ENCODE measurements around the gene KIAA1614.
A peak's percentile ranks its signal among the peaks of the same experiment; 100 is the strongest.

The KIAA1614 gene

DNA sequence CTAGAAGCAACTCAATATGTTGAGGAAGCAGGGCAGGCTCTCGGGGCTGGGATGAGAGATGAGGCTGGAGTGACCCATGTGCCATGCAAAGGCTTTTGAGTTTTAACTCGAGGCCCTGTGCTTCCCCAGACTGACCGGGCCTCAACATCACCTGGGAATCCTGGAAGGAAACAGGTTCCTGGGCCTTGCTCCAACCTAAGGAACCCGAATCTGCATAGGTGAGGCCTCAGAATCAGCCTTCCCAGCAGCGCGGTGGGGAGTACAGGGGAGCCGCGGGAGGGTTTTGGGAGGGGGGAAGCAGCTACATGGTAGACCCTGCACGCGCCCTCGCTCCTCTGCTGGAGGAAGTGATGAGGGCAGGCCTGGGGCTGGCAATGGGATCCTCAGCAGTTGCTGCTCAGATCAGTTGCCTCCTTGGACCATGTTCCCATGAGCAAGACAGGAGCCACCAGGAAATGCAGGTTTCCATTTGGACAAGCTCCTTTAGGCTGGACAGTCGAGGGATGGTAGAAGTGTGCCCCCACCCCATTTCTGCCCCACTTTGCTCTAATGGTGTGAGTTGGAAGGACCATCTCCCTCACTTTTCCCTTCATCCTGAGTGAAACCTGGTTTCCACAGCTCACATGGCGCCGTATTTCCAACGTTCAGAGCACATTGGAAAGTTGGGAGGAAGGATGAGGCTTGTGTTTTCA, 4.5 kb upstream of the KIAA1614 start:
- H3K9me3 ChIP-seq (ENCODE audit: control insufficient read depth in 2 of 2, low read length in 2 of 2), result no peaks in the 10 kb centered on the region
- no peak overlapping the region for H3K4me3 ChIP-seq (ENCODE audit: low read length in 2 of 2)
- H3K4me1 ChIP-seq (ENCODE audit: control insufficient read depth, insufficient read depth, low read length), result peaks cover 15% of the 10 kb centered on the region
- H3K27ac ChIP-seq (ENCODE audit: low read length), result no peak overlapping the region
- H3K27me3 ChIP-seq (ENCODE audit: control insufficient read depth in 1 of 2, insufficient read depth in 2 of 2, low read length in 2 of 2), result no peaks in the 10 kb centered on the region
- no peak overlapping the region for H3K9ac ChIP-seq (ENCODE audit: low read length in 2 of 2)
- no peaks in the 10 kb centered on the region for H3K36me3 ChIP-seq (ENCODE audit: control insufficient read depth in 2 of 2, insufficient read depth in 2 of 2, low read length in 2 of 2)

GRCh38 chr1:180909005-180909414, 3.7 kb upstream of the KIAA1614 start:
- Histone ChIP-seq H3K36me3 (ENCODE audit: control insufficient read depth in 2 of 2, insufficient read depth in 2 of 2, low read length in 2 of 2) (no peaks in the 10 kb centered on the region), H3K27me3 (ENCODE audit: control insufficient read depth in 1 of 2, insufficient read depth in 2 of 2, low read length in 2 of 2) (no peaks in the 10 kb centered on the region), H3K9me3 (ENCODE audit: control insufficient read depth in 2 of 2, low read length in 2 of 2) (no peaks in the 10 kb centered on the region), H3K4me3 (ENCODE audit: low read length in 2 of 2) (no peak overlapping the region), H3K4me1 (ENCODE audit: control insufficient read depth, insufficient read depth, low read length) (peaks cover 15% of the 10 kb centered on the region), H3K9ac (ENCODE audit: low read length in 2 of 2) (no peak overlapping the region), H3K27ac (ENCODE audit: low read length) (no peak overlapping the region)

DNA sequence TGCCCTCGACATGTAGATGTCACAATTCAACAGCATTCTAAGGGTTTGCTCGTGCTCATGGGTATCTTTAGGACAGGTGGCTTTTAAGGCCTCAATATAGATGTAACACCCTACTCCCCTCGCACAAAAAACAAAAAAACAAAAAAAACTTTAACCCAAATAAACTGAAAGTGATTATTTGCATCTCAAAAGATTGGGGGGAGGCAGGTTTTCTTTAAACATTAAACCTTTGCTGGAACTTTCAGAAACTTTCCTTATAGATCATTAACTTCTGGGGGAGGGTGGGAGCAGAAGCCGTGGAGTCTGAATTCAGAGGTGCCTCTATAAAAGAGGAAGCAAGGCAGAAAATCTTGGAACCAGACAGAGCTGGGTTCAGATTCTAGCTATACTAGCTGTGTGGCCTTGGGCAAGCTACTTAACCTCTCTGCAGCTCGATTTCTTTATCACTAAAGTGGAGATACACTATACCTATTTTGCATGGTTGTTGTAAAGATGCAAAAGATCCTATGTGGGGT, 3.2 kb upstream of the KIAA1614 start:
- Histone ChIP-seq H3K27me3 (ENCODE audit: control insufficient read depth in 1 of 2, insufficient read depth in 2 of 2, low read length in 2 of 2) (no peaks in the 10 kb centered on the region), H3K4me3 (ENCODE audit: low read length in 2 of 2) (no peak overlapping the region), H3K27ac (ENCODE audit: low read length) (no peak overlapping the region), H3K9me3 (ENCODE audit: control insufficient read depth in 2 of 2, low read length in 2 of 2) (no peaks in the 10 kb centered on the region), H3K36me3 (ENCODE audit: control insufficient read depth in 2 of 2, insufficient read depth in 2 of 2, low read length in 2 of 2) (no peaks in the 10 kb centered on the region), H3K9ac (ENCODE audit: low read length in 2 of 2) (no peak overlapping the region), H3K4me1 (ENCODE audit: control insufficient read depth, insufficient read depth, low read length) (peaks cover 15% of the 10 kb centered on the region)

DNA sequence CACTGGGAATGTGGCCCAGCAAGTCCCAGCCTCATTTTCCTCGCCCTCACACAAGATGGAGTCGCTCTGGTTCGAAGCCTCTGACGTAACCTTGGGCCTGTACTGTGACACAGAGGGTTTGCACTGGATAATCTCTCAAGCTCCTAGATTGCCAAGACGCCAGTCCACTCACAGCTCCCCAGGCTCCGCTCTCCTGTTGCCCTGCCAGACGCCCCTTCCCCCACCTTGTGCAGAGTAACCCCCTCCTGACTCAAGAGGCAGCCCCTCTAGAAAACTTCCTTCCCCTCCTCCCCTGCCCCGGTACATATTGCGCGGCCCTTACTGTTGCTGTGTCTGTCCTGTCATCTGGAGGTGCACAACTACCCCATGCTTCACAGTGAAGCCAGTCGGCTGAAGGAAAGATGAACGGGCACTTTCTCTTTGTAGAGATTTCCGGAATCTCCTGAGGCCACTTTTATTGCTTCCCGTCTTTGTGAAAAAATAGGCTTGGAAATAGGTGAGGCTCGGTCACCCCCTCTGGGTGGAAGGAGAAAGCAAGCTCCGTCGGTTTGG, 981 bp upstream of the KIAA1614 start:
- Histone ChIP-seq H3K27me3 (ENCODE audit: control insufficient read depth in 1 of 2, insufficient read depth in 2 of 2, low read length in 2 of 2) (no peaks in the 10 kb centered on the region), H3K27ac (ENCODE audit: low read length) (peak overlapping the region; percentile 84), H3K4me3 (ENCODE audit: low read length in 2 of 2) (peak overlapping the region; percentile 69 to 79), H3K9ac (ENCODE audit: low read length in 2 of 2) (peak overlapping the region; percentile 84), H3K36me3 (ENCODE audit: control insufficient read depth in 2 of 2, insufficient read depth in 2 of 2, low read length in 2 of 2) (peaks cover 0 to 2% of the 10 kb centered on the region in 2 donors), H3K9me3 (ENCODE audit: control insufficient read depth in 2 of 2, low read length in 2 of 2) (no peaks in the 10 kb centered on the region), H3K4me1 (ENCODE audit: control insufficient read depth, insufficient read depth, low read length) (peaks cover 19% of the 10 kb centered on the region)

DNA sequence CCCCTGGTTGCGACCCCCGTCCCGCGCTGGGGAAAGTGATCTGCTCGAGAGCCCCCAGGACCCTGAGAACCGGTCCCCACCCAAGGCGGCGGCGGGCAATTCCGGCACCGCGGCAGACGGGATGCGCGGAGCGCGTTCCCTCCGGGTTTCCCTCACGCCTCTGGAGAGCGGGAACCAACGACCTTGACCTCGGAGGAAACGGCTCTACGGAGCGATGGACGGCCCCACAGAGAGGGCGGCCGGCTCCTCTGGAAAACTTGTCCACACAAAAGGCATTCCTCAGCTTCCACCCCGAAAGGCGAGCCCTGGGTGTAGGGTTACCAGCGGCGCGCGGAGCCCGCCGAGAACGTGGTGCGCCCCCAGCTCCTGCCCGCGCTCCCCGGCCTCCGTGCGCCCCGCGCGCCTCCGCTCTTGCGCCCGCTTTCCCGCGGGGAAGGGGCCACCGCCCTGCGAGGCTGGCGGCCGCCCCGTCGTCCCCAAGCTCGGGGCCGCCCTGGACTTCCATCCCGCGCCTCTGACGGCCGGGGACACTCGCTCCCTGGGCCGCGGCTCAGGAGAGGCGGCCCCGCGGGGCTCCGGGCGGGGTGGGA, 391 bp upstream of the KIAA1614 start:
- no peaks in the 10 kb centered on the region for H3K27me3 ChIP-seq (ENCODE audit: control insufficient read depth in 1 of 2, insufficient read depth in 2 of 2, low read length in 2 of 2)
- peaks cover 3 to 7% of the 10 kb centered on the region in 2 donors for H3K36me3 ChIP-seq (ENCODE audit: control insufficient read depth in 2 of 2, insufficient read depth in 2 of 2, low read length in 2 of 2)
- peak overlapping the region; percentile 84 for H3K27ac ChIP-seq (ENCODE audit: low read length)
- H3K4me3 ChIP-seq (ENCODE audit: low read length in 2 of 2), result peak overlapping the region; percentile 69 to 79
- no peaks in the 10 kb centered on the region for H3K9me3 ChIP-seq (ENCODE audit: control insufficient read depth in 2 of 2, low read length in 2 of 2)
- peaks cover 19% of the 10 kb centered on the region for H3K4me1 ChIP-seq (ENCODE audit: control insufficient read depth, insufficient read depth, low read length)
- peak overlapping the region; percentile 84 for H3K9ac ChIP-seq (ENCODE audit: low read length in 2 of 2)

DNA sequence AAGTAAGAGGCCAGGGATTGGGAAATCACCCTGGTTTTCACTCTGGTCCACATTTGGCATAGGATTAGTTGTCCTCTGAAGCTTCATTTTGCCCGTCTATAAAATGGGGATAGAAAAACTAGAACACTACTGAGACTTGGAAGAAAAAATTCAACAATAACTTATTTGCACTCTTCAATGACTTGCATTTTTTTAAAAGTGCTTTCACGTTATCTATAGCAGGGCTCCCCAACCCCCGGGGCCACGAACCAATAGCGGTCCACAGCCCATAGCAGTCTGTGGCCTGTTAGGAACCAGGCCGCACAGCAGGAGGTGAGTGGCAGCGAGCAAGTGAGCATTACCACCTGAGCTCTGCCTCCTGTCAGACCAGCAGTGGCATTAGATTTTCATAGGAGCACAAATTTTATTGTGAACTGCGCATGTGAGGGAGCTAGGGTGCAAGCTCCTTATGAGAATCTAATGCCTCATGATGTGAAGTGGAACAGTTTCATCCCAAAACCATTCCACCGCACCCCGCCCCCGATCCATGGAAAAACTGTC, 2.8 kb downstream of the KIAA1614 start:
- peaks cover 14 to 21% of the 10 kb centered on the region in 2 donors for H3K36me3 ChIP-seq (ENCODE audit: control insufficient read depth in 2 of 2, insufficient read depth in 2 of 2, low read length in 2 of 2)
- no peak overlapping the region for H3K9ac ChIP-seq (ENCODE audit: low read length in 2 of 2)
- no peaks in the 10 kb centered on the region for H3K27me3 ChIP-seq (ENCODE audit: control insufficient read depth in 1 of 2, insufficient read depth in 2 of 2, low read length in 2 of 2)
- H3K4me1 ChIP-seq (ENCODE audit: control insufficient read depth, insufficient read depth, low read length), result peaks cover 20% of the 10 kb centered on the region
- H3K27ac ChIP-seq (ENCODE audit: low read length), result no peak overlapping the region
- H3K4me3 ChIP-seq (ENCODE audit: low read length in 2 of 2), result no peak overlapping the region
- H3K9me3 ChIP-seq (ENCODE audit: control insufficient read depth in 2 of 2, low read length in 2 of 2), result no peaks in the 10 kb centered on the region

- no peaks in the 10 kb centered on the region for H3K27me3 ChIP-seq (ENCODE audit: control insufficient read depth in 1 of 2, insufficient read depth in 2 of 2, low read length in 2 of 2)
- peaks cover 14% of the 10 kb centered on the region for H3K4me1 ChIP-seq (ENCODE audit: control insufficient read depth, insufficient read depth, low read length)
- H3K4me3 ChIP-seq (ENCODE audit: low read length in 2 of 2), result no peak overlapping the region
- H3K36me3 ChIP-seq (ENCODE audit: control insufficient read depth in 2 of 2, insufficient read depth in 2 of 2, low read length in 2 of 2), result peaks cover 14 to 21% of the 10 kb centered on the region in 2 donors
- no peak overlapping the region for H3K27ac ChIP-seq (ENCODE audit: low read length)
- H3K9ac ChIP-seq (ENCODE audit: low read length in 2 of 2), result no peak overlapping the region
- H3K9me3 ChIP-seq (ENCODE audit: control insufficient read depth in 2 of 2, low read length in 2 of 2), result no peaks in the 10 kb centered on the region
These were observed 3.5 kb downstream of the KIAA1614 start for GRCh38 chr1:180916012-180916770.

GRCh38 chr1:180916771-180917170, 4.1 kb downstream of the KIAA1614 start:
- H3K27me3 ChIP-seq (ENCODE audit: control insufficient read depth in 1 of 2, insufficient read depth in 2 of 2, low read length in 2 of 2), result no peaks in the 10 kb centered on the region
- peaks cover 8% of the 10 kb centered on the region for H3K4me1 ChIP-seq (ENCODE audit: control insufficient read depth, insufficient read depth, low read length)
- H3K27ac ChIP-seq (ENCODE audit: low read length), result no peak overlapping the region
- H3K4me3 ChIP-seq (ENCODE audit: low read length in 2 of 2), result no peak overlapping the region
- H3K36me3 ChIP-seq (ENCODE audit: control insufficient read depth in 2 of 2, insufficient read depth in 2 of 2, low read length in 2 of 2), result peaks cover 14 to 21% of the 10 kb centered on the region in 2 donors
- no peak overlapping the region for H3K9ac ChIP-seq (ENCODE audit: low read length in 2 of 2)
- no peaks in the 10 kb centered on the region for H3K9me3 ChIP-seq (ENCODE audit: control insufficient read depth in 2 of 2, low read length in 2 of 2)

- H3K9me3 ChIP-seq (ENCODE audit: control insufficient read depth in 2 of 2, low read length in 2 of 2), result no peaks in the 10 kb centered on the region
- H3K9ac ChIP-seq (ENCODE audit: low read length in 2 of 2), result no peak overlapping the region
- H3K36me3 ChIP-seq (ENCODE audit: control insufficient read depth in 2 of 2, insufficient read depth in 2 of 2, low read length in 2 of 2), result peaks cover 14 to 21% of the 10 kb centered on the region in 2 donors
- peaks cover 8% of the 10 kb centered on the region for H3K4me1 ChIP-seq (ENCODE audit: control insufficient read depth, insufficient read depth, low read length)
- no peak overlapping the region for H3K4me3 ChIP-seq (ENCODE audit: low read length in 2 of 2)
- H3K27ac ChIP-seq (ENCODE audit: low read length), result no peak overlapping the region
- H3K27me3 ChIP-seq (ENCODE audit: control insufficient read depth in 1 of 2, insufficient read depth in 2 of 2, low read length in 2 of 2), result no peaks in the 10 kb centered on the region
These were observed 4.8 kb downstream of the KIAA1614 start for GRCh38 chr1:180917306-180918065.

- H3K9me3 ChIP-seq (ENCODE audit: control insufficient read depth in 2 of 2, low read length in 2 of 2), result no peaks in the 10 kb centered on the region
- no peak overlapping the region for H3K27ac ChIP-seq (ENCODE audit: low read length)
- no peak overlapping the region for H3K4me3 ChIP-seq (ENCODE audit: low read length in 2 of 2)
- H3K27me3 ChIP-seq (ENCODE audit: control insufficient read depth in 1 of 2, insufficient read depth in 2 of 2, low read length in 2 of 2), result no peaks in the 10 kb centered on the region
- H3K36me3 ChIP-seq (ENCODE audit: control insufficient read depth in 2 of 2, insufficient read depth in 2 of 2, low read length in 2 of 2), result peaks cover 14 to 21% of the 10 kb centered on the region in 2 donors
- H3K9ac ChIP-seq (ENCODE audit: low read length in 2 of 2), result no peak overlapping the region
- peaks cover 8% of the 10 kb centered on the region for H3K4me1 ChIP-seq (ENCODE audit: control insufficient read depth, insufficient read depth, low read length)
These were observed 5.8 kb downstream of the KIAA1614 start for GRCh38 chr1:180918519-180918918.
